Stimulated activated CD4-positive, alpha-beta T cell treated with anti-CD3 and anti-CD28 coated beads, Interleukin-4, amount 100 ng/mL, for 4 hours (primary cell): Measurements from ENCODE around the gene CCDC144A.
"Not testable (repeated sequence)": the region's sequence is repeated elsewhere in the genome, so short reads cannot be mapped to it uniquely, and the experiment has no call there.

Experiments
- DNase-seq, 2 experiments: peaks; one replicate each; pipeline ENCODE4 v3.0.0-alpha.2; 2020

Gene CCDC144A

DNA sequence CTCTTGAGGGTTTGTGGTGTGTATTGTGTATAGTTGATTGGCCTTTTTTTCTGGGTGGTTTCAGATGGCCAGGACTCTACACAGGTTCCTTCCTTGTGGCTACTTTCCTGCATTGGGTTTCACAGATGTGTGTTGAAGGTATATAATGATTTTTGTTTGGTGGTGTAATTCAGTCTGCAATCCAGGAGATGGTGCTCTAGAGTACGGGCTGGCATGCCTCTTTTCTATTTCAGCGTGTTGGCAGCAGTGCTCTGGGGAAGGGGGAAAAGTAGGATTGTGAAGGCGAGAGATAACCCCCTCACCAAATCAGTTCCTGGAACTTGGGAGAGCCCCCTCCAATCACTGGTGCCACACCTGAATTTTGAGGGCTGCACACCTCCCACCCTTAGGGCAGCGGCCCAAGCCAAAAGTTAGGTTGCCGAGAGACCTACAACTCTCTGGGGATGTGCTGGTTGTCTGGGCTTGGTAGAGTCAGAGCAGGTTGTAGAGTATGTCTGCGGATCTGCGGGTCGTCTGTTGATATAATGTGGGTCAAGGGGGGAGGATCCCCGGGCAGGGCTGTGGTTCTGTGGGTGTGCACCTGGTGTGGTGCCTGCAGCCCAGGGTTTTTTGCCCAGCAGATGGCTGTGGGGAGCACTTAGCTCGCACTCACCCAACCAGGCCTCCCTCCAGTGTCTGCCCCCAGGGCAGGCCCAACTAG lies 61.3 kb downstream of the CCDC144A start:
- not testable (repeated sequence) for DNase-seq

DNA sequence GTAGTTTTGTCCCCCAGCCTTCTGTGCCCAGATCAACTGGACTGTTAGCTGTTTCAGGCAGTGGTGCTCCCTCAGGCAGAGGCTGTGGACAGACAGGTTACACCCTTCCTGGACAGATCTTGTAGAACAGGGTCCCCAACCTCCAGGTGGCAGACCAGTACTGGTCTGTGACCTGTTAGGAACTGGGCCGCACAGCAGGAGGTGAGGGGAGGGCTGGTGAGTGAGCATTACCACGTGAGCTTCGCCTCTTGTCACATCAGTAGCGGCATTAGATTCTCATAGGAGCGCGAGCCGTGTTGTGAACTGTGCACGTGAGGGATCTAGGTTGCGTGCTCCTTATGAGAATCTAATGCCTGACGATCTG lies 61.9 kb downstream of the CCDC144A start:
- DNase-seq, result not testable (repeated sequence)

DNA sequence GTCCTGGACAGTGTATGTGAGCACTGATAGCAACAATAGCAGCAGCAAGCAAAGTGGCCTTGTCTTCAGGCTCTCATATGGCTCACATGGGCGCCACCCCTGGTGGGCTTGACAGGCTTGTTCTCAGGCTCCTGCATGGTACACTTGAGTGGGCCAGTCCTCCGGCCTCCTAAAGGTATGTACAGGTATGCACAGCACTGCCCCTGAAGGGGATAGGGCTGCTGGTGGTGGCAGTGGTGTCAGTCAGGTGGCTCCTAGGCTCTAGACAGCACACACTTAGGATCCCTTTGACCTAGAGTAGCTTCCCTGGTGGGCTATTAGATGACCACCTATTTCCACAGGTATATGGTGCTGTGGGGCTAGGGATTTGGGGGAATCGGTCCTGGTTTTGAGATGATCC lies 67.5 kb downstream of the CCDC144A start:
- DNase-seq, result not testable (repeated sequence)

DNA sequence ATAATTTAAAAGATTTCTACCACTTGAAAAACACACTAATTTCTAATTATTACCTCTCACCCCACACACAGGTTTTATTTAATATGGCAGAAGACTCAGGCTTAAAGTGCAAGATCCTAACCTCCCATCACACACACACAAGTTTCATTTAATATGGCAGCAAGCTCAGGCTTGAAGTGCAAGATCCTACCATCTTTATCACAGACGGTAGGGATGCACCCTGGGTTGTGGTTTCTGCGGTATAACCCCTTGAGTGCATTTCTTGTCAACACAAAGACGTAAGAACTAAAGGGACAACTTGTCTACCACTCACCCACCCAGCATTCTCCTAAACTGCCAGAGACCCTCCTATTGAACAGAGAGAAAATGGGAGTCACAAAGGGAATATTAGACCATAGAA lies 68.1 kb downstream of the CCDC144A start:
- DNase-seq, result not testable (repeated sequence)

DNA sequence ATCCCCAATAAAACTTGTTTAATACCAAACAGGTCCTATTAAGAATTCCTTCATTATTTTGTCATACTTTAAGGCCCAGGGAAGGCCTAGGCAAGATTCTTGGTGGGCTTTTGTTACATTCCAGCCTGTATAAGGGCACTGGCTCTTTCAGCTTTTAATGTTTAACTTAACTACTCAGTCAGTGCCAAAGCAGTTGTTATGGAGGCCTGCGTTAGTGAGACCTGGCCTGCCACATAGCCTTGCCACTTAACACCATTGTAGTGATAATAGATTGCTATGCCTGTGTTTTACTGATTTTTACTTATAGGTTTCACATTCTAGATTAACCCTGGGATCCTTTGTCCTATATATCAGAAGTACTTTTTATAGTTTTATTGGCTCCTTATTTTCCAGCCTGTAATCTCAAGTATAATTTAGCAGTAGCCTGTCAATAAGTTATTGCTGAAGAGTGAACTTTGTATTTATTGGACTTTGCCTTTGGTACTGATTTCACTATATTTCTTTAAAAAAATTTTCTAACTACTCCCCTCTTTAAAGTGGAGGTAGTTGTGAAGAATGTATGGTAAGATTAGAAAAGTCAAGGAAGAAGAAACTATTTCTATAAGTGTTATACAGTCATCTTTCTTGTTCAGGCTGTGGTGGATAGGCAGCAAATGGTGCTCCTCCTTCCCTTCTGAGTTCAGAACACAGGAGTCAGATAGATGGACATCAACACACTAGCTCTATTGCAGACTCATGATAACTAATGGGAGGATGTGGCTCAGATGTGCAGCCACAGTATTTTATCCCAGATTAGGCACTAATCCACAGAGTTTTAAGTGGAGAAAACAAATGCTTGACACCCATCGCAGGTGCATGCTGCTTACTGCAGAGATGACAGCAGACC lies 78.5 kb downstream of the CCDC144A start:
- DNase-seq, result not testable (repeated sequence)

DNA sequence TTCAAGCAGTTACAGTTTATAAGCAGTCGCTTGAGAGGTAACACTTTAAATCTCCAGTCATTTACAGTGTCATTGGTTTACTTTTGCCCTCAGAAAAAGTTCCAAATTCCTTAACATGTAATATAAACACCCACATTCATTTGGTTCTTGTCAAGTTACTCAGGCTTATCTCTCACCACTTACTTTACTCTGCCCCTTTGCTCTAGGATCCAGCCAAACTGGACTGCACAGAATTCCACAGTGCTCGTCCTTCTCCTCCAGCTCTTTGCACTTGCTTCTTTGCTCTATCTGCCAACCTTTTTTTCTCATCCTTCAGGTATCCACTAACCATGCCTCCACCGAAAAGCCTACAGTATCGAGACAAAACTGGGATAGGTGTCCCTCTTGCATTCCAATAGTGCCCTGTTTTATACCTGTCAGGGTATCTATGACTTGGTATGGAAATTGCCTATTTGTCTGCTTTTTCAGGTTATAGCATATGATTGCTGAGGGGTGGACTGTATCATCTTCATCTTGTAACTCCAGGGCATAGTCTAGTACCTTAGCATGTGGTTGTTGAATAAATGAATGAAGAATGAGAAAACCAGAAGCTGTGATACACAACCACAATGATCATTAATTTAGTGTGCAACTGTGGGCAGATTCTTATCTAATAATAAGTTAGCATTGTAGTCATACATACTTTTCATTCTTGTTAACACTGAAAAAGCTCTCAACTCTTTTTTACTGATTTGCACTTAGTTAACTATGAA lies 82.5 kb downstream of the CCDC144A start:
- DNase-seq, result not testable (repeated sequence)

DNA sequence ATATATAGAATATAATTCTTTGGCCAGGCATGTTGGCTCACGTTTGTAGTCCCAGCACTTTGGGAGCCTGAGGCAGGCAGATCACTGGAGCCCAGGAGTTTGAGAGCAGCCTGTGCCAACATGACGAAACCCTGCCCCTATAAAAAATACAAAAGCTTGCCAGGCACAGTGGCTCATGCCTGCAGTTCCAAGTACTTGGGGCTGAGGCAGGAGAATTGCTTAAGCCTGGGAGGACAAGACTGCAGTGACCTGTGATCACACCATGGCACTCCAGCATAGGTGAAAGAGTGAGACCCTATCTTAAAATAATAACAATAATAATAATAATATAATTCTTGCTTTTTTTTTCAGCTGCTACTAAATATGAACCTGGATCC lies 83.1 kb downstream of the CCDC144A start:
- DNase-seq, result not testable (repeated sequence)

DNA sequence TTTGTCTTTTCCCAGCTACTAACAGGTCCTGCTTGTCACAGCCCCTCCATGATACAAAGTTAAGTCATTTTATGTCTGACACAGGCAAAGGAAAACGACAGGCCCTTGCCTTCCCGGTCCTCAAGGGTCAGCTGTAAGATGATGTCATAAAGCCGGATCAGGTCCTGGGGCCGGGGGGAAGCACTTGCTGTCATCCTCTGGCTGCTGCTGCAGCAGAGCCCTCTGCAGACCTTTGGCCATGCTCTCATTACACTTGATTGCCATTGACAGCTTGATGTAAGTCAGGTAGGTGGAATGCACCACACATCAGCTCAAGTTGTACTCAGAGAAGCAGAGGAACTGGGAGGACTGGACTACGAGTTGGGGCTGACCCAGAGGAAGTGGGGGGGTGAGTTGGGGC lies 97.8 kb downstream of the CCDC144A start:
- DNase-seq, result not testable (repeated sequence)

DNA sequence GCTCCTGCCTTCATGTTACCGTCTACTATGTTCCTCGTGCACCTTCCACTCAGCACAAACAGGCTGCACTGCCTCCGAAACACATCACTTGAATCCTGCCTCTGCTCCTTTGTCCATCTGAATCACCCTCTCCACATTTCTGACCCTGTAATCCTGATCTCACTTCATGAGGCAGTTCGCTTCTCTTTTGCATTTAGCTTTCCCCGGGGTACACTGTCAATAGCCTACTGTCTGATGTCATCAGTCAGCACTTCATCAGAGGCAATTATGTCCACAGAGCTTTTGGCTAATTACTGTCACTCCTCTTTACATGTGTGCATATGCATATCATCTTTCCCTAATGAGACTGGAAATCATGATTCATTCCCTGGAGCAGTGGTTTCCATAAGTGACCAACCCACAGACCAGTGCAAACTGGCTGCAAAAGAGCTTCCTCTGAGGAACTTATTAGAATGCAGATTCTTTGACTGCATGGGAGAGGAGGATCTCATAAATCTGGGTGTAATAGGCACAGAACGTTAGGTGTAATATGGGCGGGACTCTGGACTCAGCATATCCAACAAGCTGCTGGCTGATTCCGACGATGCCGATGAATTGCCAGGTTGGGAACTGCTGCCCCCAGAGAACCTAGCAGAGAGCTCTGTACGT lies 99.0 kb downstream of the CCDC144A start:
- DNase-seq, result not testable (repeated sequence)

DNA sequence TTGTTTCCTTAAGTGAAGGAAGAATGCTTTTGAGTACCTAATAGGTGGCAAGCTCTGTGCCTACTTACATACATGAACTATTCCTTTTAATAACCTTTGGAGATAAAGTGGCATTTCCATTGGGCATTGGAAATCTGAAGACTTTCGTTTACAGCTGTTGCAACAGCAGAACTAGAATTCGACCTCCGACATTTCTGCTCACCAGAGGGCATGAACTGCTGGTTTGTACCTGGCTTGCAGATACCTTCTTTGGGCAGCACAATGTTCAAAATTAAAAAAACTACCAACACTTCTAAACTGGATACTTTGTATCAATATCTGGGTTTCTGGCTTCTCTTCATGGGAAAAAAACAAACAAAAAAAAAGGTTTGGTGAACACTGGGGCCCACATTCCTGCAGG lies 99.6 kb downstream of the CCDC144A start:
- DNase-seq, result not testable (repeated sequence)

DNA sequence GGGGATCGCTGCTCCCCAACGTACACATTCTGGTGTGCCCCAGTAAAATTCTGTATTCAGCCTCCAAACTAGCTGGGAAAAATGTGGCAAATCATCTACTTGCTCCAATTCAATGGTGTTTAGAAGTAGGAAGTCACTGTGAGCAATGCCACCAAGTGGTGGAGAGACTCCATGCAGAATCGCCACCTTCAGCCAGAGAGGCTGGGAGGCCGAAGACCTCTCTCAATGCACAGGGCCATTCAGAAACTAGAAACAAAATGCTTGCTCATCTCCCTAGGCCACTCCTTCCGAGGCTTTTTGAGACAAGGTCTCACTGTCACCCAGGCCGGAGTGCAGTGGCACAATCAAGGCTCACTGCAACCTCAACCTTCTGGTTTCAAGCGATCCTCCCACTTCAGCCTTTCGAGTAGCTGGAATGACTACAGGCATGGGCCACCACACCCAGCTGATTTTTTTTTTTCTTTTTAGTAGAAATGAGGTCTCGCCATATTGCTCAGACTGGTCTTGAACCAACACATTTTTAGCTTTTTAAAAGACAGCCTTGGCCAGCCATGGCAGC lies 100.4 kb downstream of the CCDC144A start:
- DNase-seq, result not testable (repeated sequence)

DNA sequence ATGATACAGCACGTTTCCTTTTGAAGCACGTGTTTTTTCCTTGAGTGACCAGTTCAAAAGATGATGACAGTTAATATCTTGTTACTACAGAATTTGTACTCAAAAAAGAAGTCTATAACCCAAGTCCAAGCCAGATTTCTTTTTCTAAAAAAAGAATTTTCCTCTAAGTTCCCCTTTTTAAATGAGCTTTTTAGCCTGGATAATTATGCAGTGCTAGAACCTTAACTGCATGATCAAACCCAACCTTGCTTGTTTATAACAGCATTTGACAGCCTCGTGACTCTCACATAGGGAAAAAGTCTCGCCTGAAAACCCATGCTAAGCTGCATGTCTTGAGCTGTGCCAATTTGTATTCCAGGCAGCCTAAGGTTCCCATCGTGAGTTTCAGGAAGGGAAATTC lies 104.2 kb downstream of the CCDC144A start:
- DNase-seq, result not testable (repeated sequence)

DNA sequence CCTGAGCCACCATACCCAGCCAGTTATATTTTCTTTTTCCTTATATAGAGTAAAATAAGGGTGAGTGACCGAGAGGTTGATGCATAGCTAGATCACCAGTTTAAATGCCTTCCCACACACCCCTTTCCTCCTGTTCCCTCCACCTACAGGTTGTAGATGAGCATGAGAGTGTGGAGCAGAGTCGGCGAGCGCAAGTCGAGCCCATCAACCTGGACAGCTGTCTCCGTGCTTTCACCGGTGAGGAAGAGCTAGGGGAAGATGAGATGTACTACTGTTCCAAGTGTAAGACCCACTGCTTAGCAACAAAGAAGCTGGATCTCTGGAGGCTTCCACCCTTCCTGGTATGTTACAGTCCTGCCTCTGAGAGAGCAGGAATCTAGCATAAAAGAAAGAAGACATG lies 105.9 kb downstream of the CCDC144A start:
- not testable (repeated sequence) for DNase-seq

DNA sequence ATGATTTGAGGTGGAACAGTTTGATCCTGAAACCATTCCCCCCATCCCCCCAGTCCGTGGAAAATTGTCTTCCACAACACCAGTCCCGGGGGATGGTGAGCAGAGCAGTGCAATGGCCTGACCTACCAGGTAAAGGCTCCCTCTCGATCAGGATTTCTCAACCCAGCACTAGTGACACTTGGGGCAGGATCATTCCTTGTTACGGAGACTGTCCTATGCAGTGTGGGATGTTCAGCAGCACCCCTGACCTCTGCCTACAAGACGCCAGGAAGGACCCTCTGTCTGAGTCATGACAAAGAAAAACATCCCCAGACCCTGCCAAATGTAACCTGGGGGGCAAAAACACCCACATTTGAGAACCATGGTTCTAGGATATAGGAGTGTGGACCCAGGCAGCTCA lies 114.8 kb downstream of the CCDC144A start:
- not testable (repeated sequence) for DNase-seq

DNA sequence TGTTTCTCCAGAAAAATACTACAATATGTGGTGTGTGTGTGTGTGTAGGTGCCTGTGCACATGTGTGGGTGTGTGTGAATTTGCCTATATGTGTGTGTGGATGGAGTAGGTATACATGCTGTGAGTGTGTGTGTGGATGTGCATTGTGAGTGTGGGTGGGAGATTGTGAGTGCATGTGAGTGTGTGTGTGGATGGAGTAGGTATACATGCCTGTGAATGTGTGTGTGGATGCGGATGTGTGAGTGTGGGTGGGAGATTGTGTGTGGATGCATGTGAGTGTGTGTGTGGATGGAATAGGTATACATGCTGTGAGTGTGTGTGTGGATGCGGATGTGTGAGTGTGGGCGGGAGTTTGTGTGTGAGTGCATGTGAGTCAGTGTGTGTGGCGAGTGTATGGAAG lies 116.6 kb downstream of the CCDC144A start:
- DNase-seq, result not testable (repeated sequence)

DNA sequence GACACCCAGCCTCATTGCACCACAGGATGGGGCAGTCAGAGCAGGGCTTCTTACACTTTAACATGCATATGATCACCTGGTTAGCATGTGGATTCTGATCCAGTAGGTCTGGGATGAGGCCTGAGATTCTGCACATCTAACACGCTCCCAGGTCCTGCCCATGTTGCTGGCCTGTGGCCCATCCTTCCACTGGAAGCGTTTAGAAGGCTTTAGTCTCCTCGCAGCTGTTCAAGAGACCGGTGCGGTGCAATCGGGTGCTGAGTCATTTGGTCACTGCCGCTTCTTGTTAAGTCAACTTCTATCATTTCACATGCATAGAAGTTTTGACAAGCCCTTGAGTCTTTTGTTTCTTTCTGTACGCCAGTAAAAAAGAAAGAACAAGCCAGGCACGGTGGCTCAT lies 117.6 kb downstream of the CCDC144A start:
- not testable (repeated sequence) for DNase-seq

DNA sequence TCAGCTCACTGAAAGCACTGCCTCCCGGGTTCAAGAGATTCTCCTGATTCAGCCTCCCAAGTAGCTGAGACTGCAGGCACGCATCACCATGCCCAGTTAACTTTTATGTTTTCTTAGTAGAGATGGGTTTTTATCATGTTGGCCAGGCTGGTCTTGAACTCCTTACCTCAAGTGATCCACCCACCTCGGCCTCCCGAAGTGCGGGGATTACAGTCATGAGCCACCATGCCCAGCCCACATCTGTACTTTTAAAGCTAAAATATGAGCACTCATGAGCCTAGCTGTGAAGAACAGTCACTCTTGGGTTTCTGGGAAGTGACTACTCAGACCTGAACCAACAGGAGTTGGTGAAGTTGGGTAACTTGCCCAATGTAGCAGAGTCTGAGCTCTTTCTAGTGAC lies 120.2 kb downstream of the CCDC144A start:
- not testable (repeated sequence) for DNase-seq

DNA sequence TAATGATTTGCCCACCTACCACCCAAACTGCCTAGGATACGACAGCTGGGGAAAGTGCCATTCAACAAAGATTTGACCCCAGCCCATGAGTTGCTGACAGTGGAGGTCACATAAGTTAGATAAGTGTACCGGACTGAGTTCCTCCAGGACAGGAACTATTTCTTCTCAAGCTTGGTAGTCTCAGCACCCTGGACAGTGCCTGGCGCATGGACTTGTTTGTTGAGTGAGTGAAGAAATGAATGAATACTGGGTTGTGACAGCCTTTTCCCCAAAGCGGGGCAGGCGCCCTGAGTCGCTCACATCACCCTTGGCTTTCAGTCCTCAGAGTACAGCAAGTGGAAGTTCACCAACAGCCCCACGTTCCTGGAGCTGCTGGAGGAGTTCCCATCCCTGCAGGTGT lies 122.1 kb downstream of the CCDC144A start:
- not testable (repeated sequence) for DNase-seq

DNA sequence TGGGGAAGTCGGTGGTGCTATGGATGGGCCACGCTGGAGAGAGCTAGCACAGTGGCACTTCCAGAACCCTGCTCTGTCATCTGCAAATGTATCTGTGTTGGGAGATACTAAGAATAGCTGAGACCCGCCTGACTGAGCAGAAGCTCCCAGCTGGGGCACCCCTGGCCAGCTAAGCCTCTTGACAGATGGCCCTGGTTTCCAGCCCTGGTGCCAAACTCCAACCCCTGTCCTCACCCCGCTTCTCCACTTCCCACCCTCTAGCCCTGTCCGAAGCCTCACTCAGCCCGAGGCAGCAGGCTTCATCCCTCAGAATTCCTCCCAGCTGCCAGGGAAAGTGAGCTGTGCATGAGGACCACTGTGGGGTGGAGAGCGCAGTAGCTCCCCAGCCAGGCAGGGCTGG lies 124.4 kb downstream of the CCDC144A start:
- DNase-seq, result no peak

DNA sequence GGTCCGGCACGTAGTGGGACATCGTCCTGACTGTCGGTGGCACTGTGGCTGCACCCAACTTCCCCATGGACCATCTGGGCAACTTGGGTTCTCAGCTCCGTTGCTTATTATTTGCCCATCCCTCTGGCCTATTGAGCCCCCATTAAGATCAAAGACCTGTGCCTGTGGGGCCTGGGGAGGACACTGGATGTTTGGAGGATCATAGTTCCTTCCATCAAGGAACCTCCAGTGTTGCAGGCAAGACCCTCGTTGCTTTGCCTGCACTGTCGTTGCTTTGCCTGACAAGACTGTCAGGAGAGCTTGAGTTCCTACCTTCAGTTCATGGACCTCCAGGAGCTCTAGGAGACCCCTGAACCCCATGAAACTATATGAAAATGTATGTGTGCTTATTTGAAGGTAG lies 127.2 kb downstream of the CCDC144A start:
- DNase-seq, result no peak

DNA sequence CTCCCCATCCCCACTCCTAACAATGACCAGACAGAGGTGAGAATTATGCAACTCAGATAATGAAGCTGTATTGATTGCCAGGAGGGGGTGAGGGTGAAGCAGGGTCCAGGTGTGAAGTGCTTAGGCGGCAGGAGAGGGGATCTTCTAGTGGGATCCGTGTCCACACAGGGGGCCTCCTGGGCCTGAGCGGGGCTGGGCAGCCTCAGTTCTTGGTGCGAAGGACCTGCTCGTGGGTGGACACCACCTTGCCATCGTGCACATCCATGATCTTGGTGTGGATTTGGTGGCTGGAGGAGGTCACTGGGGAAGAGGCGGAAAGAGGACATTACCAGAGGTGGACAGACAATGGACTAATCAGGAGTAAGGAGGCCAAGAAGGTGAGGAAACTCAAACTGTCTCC lies 127.9 kb downstream of the CCDC144A start:
- not testable (repeated sequence) for DNase-seq

DNA sequence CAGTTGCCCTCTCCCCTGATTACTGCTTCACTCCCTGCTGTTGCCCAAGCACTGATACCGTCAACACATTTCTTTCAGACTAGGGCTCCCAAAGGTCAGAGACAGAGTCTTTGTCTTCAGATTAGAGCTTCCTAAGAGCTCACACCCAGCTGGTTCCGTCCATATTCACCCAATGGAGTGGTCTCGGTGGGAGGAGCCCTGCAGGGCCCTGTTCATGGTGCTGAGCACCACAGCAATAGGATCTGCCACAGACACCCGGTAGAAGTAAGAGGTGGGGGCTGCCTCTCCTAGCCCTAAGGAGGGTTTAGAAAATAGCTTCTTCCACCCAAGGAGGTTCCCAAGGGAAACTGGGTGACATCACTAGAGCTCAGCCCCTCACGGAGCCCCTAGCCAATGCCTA lies 128.3 kb downstream of the CCDC144A start:
- no peak for DNase-seq
